Astrocyte (in vitro differentiated cells and primary cell): Measurements from ENCODE around the gene UTP15. TPM values are rescaled to one million over a fixed set of nuclear protein-coding genes. Genes with fewer than 3 reads are reported as not detected.

Experiments used
- DNase-seq: peaks from one replicate; pipeline ENCODE4 v3.0.0-alpha.2; 2010; ENCODE audit warnings: low read depth
- FAIRE-seq: peaks from 2 replicates; lab custom pipeline; 2011; peaks lifted over from hg19 to GRCh38; lab: Jason Lieb, UNC
- H2AFZ ChIP-seq: 2 replicates; pipeline ENCODE4 v1.6.0; 2012; ENCODE audit warnings: low read depth, low read length, inconsistent platforms
- H3K27ac ChIP-seq: 2 replicates; pipeline ENCODE4 v1.5.1; 2011; ENCODE audit warnings: low read depth, low read length, inconsistent platforms
- H3K27me3 ChIP-seq: 2 replicates; pipeline ENCODE4 v1.6.0; 2011; ENCODE audit warnings: low read length, inconsistent platforms; ENCODE audit not compliant: insufficient read depth
- H3K36me3 ChIP-seq: 2 replicates; pipeline ENCODE4 v1.5.1; 2011; ENCODE audit warnings: low read length, inconsistent platforms; ENCODE audit not compliant: insufficient read depth
- H3K4me1 ChIP-seq: 2 replicates; pipeline ENCODE4 v1.5.1; 2011; ENCODE audit warnings: low read length, inconsistent platforms; ENCODE audit not compliant: insufficient read depth
- H3K4me2 ChIP-seq: 2 replicates; pipeline ENCODE4 v1.6.0; 2012; ENCODE audit warnings: low read length, inconsistent platforms
- H3K4me3 ChIP-seq: 2 replicates; pipeline ENCODE4 v1.5.1; 2011; ENCODE audit warnings: low read depth, mild to moderate bottlenecking, low read length, inconsistent platforms; ENCODE audit not compliant: insufficient read depth
- H3K79me2 ChIP-seq: 2 replicates; pipeline ENCODE4 v1.6.0; 2012; ENCODE audit warnings: mild to moderate bottlenecking, low read length, inconsistent platforms; ENCODE audit not compliant: insufficient read depth
- H3K9ac ChIP-seq: 2 replicates; pipeline ENCODE4 v1.6.0; 2012; ENCODE audit warnings: mild to moderate bottlenecking, low read length, inconsistent platforms
- H3K9me3 ChIP-seq: 2 replicates; pipeline ENCODE4 v1.5.1; 2012; ENCODE audit warnings: low read depth, mild to moderate bottlenecking, low read length, inconsistent platforms; ENCODE audit not compliant: insufficient read depth
- H4K20me1 ChIP-seq: 2 replicates; pipeline ENCODE4 v1.6.0; 2012; ENCODE audit warnings: low read length, inconsistent platforms; ENCODE audit not compliant: insufficient read depth
- H3K27ac Mint-ChIP-seq: one replicate; pipeline ENCODE4 v1.8.0; 2021; ENCODE audit warnings: mild to moderate bottlenecking, mixed read lengths; ENCODE audit not compliant: unreplicated experiment
- H3K27me3 Mint-ChIP-seq: one replicate; pipeline ENCODE4 v1.8.0; 2021; ENCODE audit warnings: low read depth, mixed read lengths; ENCODE audit not compliant: unreplicated experiment
- H3K36me3 Mint-ChIP-seq: one replicate; pipeline ENCODE4 v1.8.0; 2021; ENCODE audit warnings: low read depth, mixed read lengths; ENCODE audit not compliant: unreplicated experiment
- H3K4me1 Mint-ChIP-seq: one replicate; pipeline ENCODE4 v1.8.0; 2021; ENCODE audit warnings: low read depth, mixed read lengths; ENCODE audit not compliant: unreplicated experiment
- H3K4me3 Mint-ChIP-seq: one replicate; pipeline ENCODE4 v1.8.0; 2021; ENCODE audit warnings: mild to moderate bottlenecking, moderate library complexity, mixed read lengths; ENCODE audit not compliant: unreplicated experiment
- H3K9me3 Mint-ChIP-seq: one replicate; pipeline ENCODE4 v1.8.0; 2021; ENCODE audit warnings: mild to moderate bottlenecking, mixed read lengths; ENCODE audit not compliant: unreplicated experiment
- EZH2 ChIP-seq: IDR thresholded peaks from 2 replicates; pipeline ENCODE4 v1.6.1; 2012; ENCODE audit warnings: mild to moderate bottlenecking, low read length, inconsistent platforms; ENCODE audit not compliant: insufficient read depth
- total RNA-seq: library from RNA; stranded (reverse); gene quantifications from 2 replicates; pipeline ENCODE4 v1.2.1, GENCODE V29; 2021
- TF ChIP-seq, protein P1 (sequence below): IDR thresholded peaks from 2 replicates; pipeline ENCODE4 v1.5.1; 2011; ENCODE audit warnings: low read depth, mild to moderate bottlenecking, inconsistent platforms, low read length, moderate library complexity; ENCODE audit not compliant: insufficient read depth

UTP15 gene
- total RNA-seq, 1 donor from 2014 or later = 23.7 TPM

DNA sequence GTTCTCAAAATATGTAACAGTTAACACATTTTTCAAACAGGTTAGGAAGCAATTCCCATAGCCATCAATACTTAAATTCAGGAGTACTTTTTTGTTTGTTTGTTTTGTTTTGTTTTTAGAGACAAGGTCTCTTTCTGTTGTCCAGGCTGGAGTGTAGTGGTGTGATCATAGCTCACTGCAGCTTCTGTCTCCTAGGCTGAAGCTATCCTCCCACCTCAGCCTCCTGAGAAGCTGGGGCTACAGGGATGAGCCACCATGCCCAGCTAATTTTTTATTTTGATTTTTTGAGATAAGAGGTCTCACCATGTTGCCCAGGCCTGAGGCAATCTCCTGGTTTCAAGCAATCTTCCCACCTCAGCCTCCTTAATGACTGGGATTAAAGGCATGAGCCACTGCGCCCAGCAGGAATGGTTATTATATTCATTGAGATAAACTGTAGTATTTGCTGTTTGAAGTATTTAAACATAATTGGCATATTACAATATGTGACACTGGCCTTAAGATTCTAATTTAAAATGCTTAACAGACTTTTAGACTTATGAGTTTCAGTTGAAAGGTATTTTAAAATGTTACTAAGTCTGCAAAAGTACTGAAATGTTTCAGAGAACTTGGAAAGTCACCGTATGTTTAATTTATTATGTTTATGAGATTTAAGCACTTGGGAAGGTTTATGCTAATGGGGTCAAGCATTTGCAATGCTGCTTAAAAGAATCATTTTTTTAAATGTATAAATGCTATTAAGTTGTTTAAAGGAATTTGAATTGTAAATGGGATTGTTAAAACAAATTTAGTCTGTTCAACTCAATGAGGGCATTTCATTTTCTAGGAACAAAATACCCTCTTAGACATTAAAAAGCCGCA, 17.0 kb downstream of the UTP15 start:
- no peaks in the 10 kb centered on the region for H3K27me3 ChIP-seq
- H2AFZ ChIP-seq = no peak overlapping the region
- FAIRE-seq (no peak), DNase-seq (no peak)
- no peaks in the 10 kb centered on the region for H4K20me1 ChIP-seq
- no peak overlapping the region for H3K9ac ChIP-seq
- Mint-ChIP-seq H3K27me3 (no peaks in the 10 kb centered on the region), H3K27ac (no peak overlapping the region), H3K4me3 (no peak overlapping the region), H3K36me3 (peaks cover 14% of the 10 kb centered on the region), H3K9me3 (no peaks in the 10 kb centered on the region), H3K4me1 (no peaks in the 10 kb centered on the region)
- H3K9me3 ChIP-seq = no peaks in the 10 kb centered on the region
- no peaks in the 10 kb centered on the region for H3K79me2 ChIP-seq
- H3K27ac ChIP-seq = no peak overlapping the region
- TF ChIP-seq, protein P1, sequence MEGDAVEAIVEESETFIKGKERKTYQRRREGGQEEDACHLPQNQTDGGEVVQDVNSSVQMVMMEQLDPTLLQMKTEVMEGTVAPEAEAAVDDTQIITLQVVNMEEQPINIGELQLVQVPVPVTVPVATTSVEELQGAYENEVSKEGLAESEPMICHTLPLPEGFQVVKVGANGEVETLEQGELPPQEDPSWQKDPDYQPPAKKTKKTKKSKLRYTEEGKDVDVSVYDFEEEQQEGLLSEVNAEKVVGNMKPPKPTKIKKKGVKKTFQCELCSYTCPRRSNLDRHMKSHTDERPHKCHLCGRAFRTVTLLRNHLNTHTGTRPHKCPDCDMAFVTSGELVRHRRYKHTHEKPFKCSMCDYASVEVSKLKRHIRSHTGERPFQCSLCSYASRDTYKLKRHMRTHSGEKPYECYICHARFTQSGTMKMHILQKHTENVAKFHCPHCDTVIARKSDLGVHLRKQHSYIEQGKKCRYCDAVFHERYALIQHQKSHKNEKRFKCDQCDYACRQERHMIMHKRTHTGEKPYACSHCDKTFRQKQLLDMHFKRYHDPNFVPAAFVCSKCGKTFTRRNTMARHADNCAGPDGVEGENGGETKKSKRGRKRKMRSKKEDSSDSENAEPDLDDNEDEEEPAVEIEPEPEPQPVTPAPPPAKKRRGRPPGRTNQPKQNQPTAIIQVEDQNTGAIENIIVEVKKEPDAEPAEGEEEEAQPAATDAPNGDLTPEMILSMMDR = no peak
- TF ChIP-seq EZH2 = no peak
- H3K4me2 ChIP-seq = no peak overlapping the region
- peaks cover 26% of the 10 kb centered on the region for H3K36me3 ChIP-seq
- H3K4me1 ChIP-seq = no peaks in the 10 kb centered on the region
- no peak overlapping the region for H3K4me3 ChIP-seq

DNA sequence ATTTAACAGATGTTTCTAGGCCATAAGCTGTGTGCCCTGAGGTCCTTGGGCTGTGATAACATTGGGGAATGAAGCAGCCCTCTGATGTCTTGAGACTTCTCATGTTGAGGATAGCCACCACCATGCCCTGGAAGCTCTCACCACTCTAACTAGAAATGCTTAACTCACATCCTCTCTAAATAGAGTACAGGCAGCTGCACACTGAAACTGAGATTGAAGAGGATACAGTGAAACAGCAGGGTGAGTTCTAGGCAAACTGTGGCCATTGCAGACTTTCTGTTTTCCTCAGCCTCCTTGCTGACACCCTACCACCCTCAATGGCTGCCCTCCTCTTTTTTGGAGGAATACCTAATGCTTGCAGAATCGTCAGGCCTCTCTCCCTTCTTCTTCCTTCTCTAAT, 22.4 kb downstream of the UTP15 start:
- H3K27ac Mint-ChIP-seq = no peak overlapping the region
- peaks cover 5% of the 10 kb centered on the region for H3K4me1 Mint-ChIP-seq
- no peak for DNase-seq
- no peaks in the 10 kb centered on the region for H3K36me3 ChIP-seq
- no peak overlapping the region for H3K4me2 ChIP-seq
- no peak overlapping the region for H3K4me3 Mint-ChIP-seq
- peaks cover 13% of the 10 kb centered on the region for H3K4me1 ChIP-seq
- peaks cover 11% of the 10 kb centered on the region for H3K36me3 Mint-ChIP-seq
- H3K27ac ChIP-seq = no peak overlapping the region
- H3K4me3 ChIP-seq = no peak overlapping the region
- no peak overlapping the region for H3K9ac ChIP-seq
- H4K20me1 ChIP-seq = no peaks in the 10 kb centered on the region
- no peak for FAIRE-seq
- no peak for TF ChIP-seq EZH2
- TF ChIP-seq, protein P1 = no peak
- no peaks in the 10 kb centered on the region for H3K27me3 Mint-ChIP-seq
- H3K27me3 ChIP-seq = no peaks in the 10 kb centered on the region
- no peak overlapping the region for H2AFZ ChIP-seq
- no peaks in the 10 kb centered on the region for H3K79me2 ChIP-seq
- H3K9me3 ChIP-seq = no peaks in the 10 kb centered on the region
- H3K9me3 Mint-ChIP-seq = no peaks in the 10 kb centered on the region
